GM12872 (cell line): Measurements from ENCODE around the gene DBI.

Experiments used
- TF ChIP-seq, protein P1 (sequence below): IDR thresholded peaks from 3 replicates; pipeline ENCODE4 v1.5.1; 2011; ENCODE audit warnings: low read depth, mild to moderate bottlenecking, low read length, moderate library complexity; ENCODE audit not compliant: insufficient read depth

The DBI gene

DNA sequence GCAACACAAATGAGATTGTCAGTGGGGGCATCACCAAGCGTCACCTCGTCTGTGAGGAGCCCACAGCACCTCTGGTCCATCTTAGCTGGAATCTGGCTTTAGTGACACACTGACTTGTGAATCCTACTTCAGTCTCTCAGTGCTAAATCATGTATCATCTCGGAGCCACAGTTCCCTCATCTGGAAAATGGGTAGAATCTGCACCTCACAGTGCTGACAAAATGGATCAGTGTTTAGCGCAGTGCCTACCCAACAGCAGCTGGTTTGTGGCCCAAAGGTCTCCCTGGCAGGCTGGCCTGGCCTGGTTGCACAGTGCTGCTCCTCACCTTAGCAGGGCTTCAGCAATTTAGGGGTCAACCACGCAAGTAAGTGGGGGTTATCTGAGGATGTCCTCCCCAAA is 10.0 kb downstream of the DBI start:
- TF ChIP-seq, protein P1, sequence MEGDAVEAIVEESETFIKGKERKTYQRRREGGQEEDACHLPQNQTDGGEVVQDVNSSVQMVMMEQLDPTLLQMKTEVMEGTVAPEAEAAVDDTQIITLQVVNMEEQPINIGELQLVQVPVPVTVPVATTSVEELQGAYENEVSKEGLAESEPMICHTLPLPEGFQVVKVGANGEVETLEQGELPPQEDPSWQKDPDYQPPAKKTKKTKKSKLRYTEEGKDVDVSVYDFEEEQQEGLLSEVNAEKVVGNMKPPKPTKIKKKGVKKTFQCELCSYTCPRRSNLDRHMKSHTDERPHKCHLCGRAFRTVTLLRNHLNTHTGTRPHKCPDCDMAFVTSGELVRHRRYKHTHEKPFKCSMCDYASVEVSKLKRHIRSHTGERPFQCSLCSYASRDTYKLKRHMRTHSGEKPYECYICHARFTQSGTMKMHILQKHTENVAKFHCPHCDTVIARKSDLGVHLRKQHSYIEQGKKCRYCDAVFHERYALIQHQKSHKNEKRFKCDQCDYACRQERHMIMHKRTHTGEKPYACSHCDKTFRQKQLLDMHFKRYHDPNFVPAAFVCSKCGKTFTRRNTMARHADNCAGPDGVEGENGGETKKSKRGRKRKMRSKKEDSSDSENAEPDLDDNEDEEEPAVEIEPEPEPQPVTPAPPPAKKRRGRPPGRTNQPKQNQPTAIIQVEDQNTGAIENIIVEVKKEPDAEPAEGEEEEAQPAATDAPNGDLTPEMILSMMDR, result no peak

DNA sequence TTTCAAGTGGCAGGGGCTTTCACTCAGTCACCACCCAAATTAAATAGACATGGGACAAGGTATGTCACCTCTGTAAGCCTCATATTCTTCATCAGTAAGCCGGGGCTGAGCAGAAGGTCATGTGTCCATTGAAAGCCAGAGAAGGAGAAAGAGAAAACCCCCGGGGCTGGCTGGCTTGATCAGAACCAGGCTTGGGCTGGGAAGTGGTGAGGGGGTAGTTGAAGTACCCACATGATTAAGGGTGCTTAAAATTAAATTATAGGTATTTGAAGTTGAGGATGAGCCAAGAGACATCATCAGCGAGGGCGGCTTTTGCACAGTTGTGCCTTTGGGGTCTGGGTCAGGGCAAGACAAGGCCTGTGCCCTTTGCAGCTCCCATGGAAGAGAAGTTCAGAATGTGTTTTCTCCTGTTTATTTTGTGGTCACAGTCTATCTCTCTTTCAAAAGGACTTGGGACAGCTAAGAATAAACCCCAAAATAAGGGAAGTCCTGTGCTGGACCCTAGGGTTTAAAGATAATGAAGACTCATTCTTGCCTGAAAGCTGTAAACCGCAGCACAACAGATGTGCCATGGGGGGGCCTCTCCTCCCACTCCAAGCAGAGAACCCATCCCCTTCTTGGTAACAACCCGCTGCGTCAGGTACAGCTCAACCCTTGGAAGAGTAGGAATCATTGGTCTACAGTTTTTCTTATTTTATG is 10.7 kb downstream of the DBI start:
- TF ChIP-seq, protein P1, result no peak

DNA sequence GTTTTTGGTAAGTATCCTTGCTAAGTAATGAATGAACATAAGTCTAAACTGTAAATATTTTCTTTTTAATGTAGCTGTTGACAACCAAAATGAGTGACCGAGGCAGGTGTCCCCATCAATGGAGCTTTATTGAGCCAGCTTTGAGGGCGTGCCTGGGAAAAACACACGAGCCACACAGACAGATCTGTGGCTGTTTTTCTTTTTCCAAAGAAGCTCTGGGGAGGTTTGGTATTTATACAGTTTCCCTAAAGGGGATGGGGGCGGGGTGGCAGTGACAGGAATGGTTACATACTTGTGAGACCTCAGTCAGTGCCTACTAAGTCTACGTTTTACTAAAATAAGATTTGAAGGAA is 11.2 kb downstream of the DBI start:
- TF ChIP-seq, protein P1, result no peak

- TF ChIP-seq, protein P1, result no peak
Observed at GRCh38 chr2:119378566-119378965, 11.8 kb downstream of the DBI start.

DNA sequence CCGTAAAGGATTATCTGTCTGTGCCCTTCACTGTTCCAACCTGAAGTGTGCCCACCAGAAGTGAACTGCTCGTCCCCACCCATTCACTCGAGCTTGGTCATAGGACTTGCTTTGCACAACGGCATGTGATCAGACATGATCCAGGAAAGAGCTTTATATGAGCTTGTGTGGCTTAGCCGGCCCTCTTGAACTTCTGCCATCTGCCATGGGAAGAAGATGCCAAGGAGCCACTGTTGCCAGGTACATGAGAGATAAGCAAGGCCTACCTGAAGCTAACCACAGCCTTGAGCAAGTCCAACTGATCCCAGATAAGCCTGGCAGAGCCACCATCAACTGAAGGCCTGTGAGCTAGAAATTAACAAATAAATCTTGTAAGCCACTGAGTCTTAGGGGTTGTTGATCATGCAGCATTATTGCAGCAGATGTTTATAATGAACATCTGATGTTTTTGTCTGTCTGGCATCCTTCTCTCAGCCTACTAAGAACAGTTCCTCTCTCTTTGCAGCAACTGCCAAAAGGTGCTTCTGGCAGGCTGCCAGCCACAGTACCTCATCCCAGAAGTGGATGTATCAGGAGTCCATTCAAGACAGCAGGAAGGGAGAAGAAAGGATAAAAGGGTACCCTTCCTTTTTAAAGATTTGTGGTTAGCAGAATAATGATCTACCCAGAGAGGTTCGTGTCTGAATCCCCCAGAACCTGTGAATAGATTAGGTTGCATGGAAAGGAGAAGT is 16.8 kb downstream of the DBI start:
- TF ChIP-seq, protein P1, result no peak

DNA sequence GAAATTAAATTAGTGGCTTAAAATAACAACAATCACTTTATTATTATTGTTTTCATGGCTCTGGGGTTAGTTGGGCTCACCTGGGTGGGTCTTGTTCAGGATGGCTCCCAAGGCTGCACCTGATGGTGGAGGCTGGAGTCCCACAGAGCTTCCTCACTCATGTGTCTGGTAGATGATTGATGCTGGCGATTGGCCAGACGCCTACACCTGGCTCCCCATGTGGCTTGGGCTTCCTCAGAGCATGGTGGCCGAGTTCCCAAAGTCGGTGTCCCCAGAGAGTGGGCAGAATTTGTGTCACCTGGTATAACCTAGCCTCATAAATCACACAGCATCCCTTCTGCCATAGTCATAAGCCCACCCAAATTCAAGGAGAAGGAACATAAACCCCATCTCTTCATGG is 18.2 kb downstream of the DBI start:
- TF ChIP-seq, protein P1, result no peak

DNA sequence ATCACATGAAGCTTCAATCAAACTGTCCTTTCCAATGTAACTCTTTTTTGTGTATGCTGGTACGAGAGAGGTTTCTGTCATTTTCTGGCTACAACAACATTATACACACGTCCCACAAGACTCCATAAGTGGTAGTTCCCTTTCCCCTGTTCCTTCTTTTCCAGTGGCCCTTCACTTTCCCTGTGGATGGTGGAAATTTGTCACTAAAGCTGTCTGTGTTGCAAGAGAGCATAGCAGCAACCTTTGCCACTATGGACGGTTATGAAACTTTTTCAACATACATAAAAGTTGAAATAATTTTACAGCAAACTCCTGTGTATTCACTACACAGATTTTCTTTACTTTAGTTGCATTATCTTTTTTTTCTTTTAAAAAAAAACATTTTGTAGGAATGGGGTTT is 18.7 kb downstream of the DBI start:
- TF ChIP-seq, protein P1, result no peak
